Astrocyte (in vitro differentiated cells and primary cell): Measurements from ENCODE around the gene CSH2.

Experiments used
- CTCF ChIP-seq: IDR thresholded peaks from 2 replicates; pipeline ENCODE4 v1.5.1; 2011; ENCODE audit warnings: low read depth, mild to moderate bottlenecking, inconsistent platforms, low read length, moderate library complexity; ENCODE audit not compliant: insufficient read depth
- EZH2 ChIP-seq: IDR thresholded peaks from 2 replicates; pipeline ENCODE4 v1.6.1; 2012; ENCODE audit warnings: mild to moderate bottlenecking, low read length, inconsistent platforms; ENCODE audit not compliant: insufficient read depth

GRCh38 chr17:63836811-63837210, 36.7 kb downstream of the CSH2 start:
- TF ChIP-seq CTCF (no peak), EZH2 (no peak)
